Esophagus muscularis mucosa (tissue), 3 donors: ENCODE results near the gene RBX1.

Experiments used
- CTCF ChIP-seq, 3 experiments: fragments of 200-600 bp in 2 of 3; fragments of 450-650 bp in 1 of 3; sonication (generic) in 2 of 3; IDR thresholded peaks; one replicate each; pipeline ENCODE4 v1.5.1; 2017 to 2019; ENCODE audit warnings: antibody characterized with exemption in 3 of 3, mild to moderate bottlenecking in 2 of 3, moderate library complexity in 1 of 3
- POLR2A ChIP-seq: fragments of 450-650 bp; IDR thresholded peaks from one replicate; pipeline ENCODE4 v1.6.1; 2017; ENCODE audit warnings: antibody characterized with exemption, moderate library complexity, mild to moderate bottlenecking, low read depth

- TF ChIP-seq POLR2A (no peak), CTCF (IDR thresholded peaks at IDR 0.05) (no peak)
Measured at GRCh38 chr22:40976866-40977700, 25.9 kb downstream of the RBX1 start.
